ENCODE results near the gene MCM9. TPM values are rescaled to one million over a fixed set of nuclear protein-coding genes. Genes with fewer than 3 reads are reported as not detected.

Gene MCM9
- total RNA-seq, 1 experiment from 2014 or later: 18.6 TPM

GRCh38 chr6:118913161-118913560 is 21.8 kb downstream of the MCM9 start:
- Histone ChIP-seq H3K27ac (ENCODE audit: insufficient read length, low read depth, low read length) (no peak overlapping the region), H4K8ac (replicated peaks; ENCODE audit: insufficient read length, low read depth, low read length) (no peak overlapping the region), H3K4me1 (ENCODE audit: insufficient read depth, low read length) (no peaks in the 10 kb centered on the region), H3K4me2 (ENCODE audit: insufficient read depth, insufficient read length, low read length) (no peak overlapping the region), H3K9me3 (ENCODE audit: control insufficient read depth, low read depth, low read length) (no peaks in the 10 kb centered on the region), H3K18ac (ENCODE audit: insufficient read length, low read depth, low read length) (no peak overlapping the region), H3K14ac (ENCODE audit: insufficient read depth, low read length) (no peak overlapping the region), H2BK12ac (ENCODE audit: insufficient read length, low read depth, low read length) (no peak overlapping the region), H3K27me3 (ENCODE audit: insufficient read depth, low read length) (no peaks in the 10 kb centered on the region), H2BK120ac (ENCODE audit: low read depth, low read length, poor library complexity, severe bottlenecking) (no peak overlapping the region), H2AK5ac (ENCODE audit: insufficient read length, low read length) (no peak overlapping the region), H4K20me1 (ENCODE audit: control insufficient read depth, insufficient read depth, insufficient read length) (no peaks in the 10 kb centered on the region), H2BK20ac (ENCODE audit: low read depth, low read length, poor library complexity, severe bottlenecking) (no peak overlapping the region), H3T11ph (ENCODE audit: low read length) (no peak overlapping the region), H3K23me2 (ENCODE audit: insufficient read length, low read depth, low read length, poor library complexity, severe bottlenecking) (no peaks in the 10 kb centered on the region), H4K5ac (ENCODE audit: insufficient read length, low read depth, low read length) (no peak overlapping the region), H3K23ac (ENCODE audit: insufficient read length, low read depth, low read length) (no peak overlapping the region), H2AFZ (ENCODE audit: low read length) (no peak overlapping the region), H3K79me1 (ENCODE audit: insufficient read depth, low read depth, low read length, poor library complexity, severe bottlenecking) (no peaks in the 10 kb centered on the region), H2BK5ac (ENCODE audit: insufficient read length, low read length) (no peak overlapping the region), H3K79me2 (ENCODE audit: insufficient read depth, low read length) (no peaks in the 10 kb centered on the region), H3K4ac (ENCODE audit: low read depth, low read length) (no peak overlapping the region), H3K9ac (ENCODE audit: extremely low read depth, insufficient read length, low read length) (no peak overlapping the region), H4K91ac (ENCODE audit: insufficient read length, low read depth, low read length) (no peak overlapping the region), H3K56ac (ENCODE audit: insufficient read length, low read depth, low read length) (no peak overlapping the region), H2BK15ac (ENCODE audit: low read depth, low read length) (no peak overlapping the region)
- Mint-ChIP-seq H3K4me3 (no peak overlapping the region), H3K36me3 (ENCODE audit: insufficient read depth in 1 of 3, low read depth in 3 of 3) (peaks cover 7 to 54% (median 54%) of the 10 kb centered on the region in 3 experiments; a peak in 5 of 7 replicates), H3K27me3 (ENCODE audit: low read depth) (no peaks in the 10 kb centered on the region), H3K4me1 (no peaks in the 10 kb centered on the region), H3K27ac (no peak overlapping the region), H3K9me3 (no peaks in the 10 kb centered on the region)
- TF ChIP-seq CTCF (conservative IDR thresholded peaks at IDR 0.05): no peak
- DNase-seq: no peak
- no CpG with 5 or more reads among the region's 2 CpGs for WGBS (ENCODE audit: extremely low coverage, insufficient read length, low lambda C conversion rate)

Measured in H9 (cell line).